OCI-LY1 (cell line): ENCODE measurements around the gene RASSF5.

Source experiments
- CTCF ChIP-seq: fragments of 200-600 bp; sonication (generic), shearing (Covaris generic); IDR thresholded peaks from 2 replicates; pipeline ENCODE4 v1.5.1; 2017; ENCODE audit warnings: mild to moderate bottlenecking, antibody characterized with exemption, low read length, moderate library complexity, mixed read lengths
- EZH2 ChIP-seq: fragments of 200-600 bp; sonication (generic), shearing (Covaris generic); IDR thresholded peaks from 2 replicates; pipeline ENCODE4 v1.8.0; 2017; ENCODE audit warnings: borderline replicate concordance, mixed run types, mild to moderate bottlenecking, antibody characterized with exemption, low read length, moderate library complexity, mixed read lengths

GRCh38 chr1:206508130-206508889, 979 bp downstream of the RASSF5 start:
- TF ChIP-seq CTCF (no peak), EZH2 (no peak)
